ENCODE data around the gene POU5F1.
"Not testable (repeated sequence)": the region's sequence is repeated elsewhere in the genome, so short reads cannot be mapped to it uniquely, and the experiment has no call there.

The POU5F1 gene

DNA sequence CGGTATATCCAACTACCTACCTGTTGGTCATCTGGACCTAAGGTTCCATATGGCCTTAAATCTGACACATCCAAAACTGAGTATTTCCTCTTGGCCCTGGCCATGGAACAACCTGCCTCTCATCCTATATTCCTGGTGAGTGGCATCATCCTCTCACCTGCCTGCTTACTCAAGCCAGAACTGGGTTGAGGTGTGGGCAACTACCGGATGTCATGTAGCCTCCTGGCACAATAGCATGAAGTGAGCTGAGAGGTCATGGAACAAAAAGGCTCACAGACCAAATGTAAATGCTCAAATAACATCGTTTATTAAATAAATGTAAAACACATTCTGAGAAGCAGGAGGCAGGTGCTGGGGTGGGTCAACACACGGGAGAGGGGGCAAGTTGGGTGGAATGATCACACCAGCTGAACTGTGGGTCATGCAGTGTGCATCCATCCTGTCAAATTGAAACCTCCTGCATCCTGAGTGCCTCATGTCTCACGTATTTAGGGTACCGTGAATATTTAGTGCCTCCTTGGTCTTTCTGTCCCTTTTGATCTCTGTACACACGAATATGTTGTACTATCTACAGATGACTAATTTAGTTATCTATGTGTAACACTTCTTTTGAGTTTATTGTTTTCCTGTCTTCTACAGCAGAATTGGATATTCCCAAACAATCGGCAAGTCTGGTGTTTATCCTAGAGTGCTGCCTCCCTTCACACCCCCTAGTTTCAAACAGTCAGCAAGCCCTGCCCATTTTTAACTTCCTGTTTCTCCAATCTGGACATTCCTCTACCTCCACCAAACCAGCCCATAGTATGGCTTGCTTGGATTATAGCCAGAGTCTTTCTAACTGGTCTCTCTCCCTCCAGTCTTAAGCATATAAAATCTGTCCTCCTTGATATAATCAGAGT lies 7.9 kb upstream of the POU5F1 start:
- Mint-ChIP-seq H3K27ac (no peak overlapping the region), H3K27me3 (no peaks in the 10 kb centered on the region), H3K4me1 (peaks cover 19% of the 10 kb centered on the region), H3K4me3 (no peak overlapping the region), H3K9me3 (no peaks in the 10 kb centered on the region), H3K36me3 (no peaks in the 10 kb centered on the region)

DNA sequence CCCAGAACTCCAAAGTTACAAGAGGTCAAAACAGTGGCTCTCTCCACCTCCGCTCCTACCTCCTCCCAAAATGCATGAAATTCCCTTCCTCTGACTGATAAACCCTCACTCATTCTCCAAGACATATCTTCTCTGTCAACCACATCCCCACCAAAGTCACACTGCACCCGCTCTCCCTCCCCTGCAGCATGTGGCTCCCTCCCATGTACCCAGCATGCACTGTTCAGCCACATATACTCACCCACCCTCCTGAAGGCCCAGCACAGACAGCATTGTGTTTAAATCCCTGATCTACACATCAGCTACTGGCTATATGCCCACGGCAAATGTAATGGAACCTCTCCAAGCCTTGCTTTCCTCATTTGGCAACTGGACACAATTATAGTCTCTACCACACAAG lies 5.5 kb upstream of the POU5F1 start:
- Mint-ChIP-seq H3K9me3 (no peaks in the 10 kb centered on the region), H3K27ac (no peak overlapping the region), H3K4me3 (no peak overlapping the region), H3K4me1 (peaks cover 19% of the 10 kb centered on the region), H3K36me3 (no peaks in the 10 kb centered on the region), H3K27me3 (no peaks in the 10 kb centered on the region)

DNA sequence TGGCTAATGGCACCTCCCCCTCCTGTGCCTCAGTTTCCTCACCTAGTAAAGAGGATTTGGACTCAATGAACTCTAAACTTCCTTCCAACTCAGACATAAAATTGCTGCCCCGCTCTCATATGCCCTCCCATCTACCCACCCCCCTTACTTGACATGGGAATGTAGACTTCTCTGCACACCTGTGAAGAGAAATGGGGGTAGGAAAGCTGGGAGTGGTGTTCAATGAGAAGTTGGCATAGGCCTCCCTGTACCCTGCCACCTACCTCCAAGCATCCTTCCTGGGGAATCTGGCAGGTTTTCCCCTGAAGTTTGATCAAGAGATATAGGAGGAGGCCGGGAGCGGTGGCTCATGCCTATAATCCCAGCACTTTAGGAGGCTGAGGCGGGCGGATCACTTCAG lies 3.9 kb upstream of the POU5F1 start:
- H3K4me1 Mint-ChIP-seq = peaks cover 14% of the 10 kb centered on the region

DNA sequence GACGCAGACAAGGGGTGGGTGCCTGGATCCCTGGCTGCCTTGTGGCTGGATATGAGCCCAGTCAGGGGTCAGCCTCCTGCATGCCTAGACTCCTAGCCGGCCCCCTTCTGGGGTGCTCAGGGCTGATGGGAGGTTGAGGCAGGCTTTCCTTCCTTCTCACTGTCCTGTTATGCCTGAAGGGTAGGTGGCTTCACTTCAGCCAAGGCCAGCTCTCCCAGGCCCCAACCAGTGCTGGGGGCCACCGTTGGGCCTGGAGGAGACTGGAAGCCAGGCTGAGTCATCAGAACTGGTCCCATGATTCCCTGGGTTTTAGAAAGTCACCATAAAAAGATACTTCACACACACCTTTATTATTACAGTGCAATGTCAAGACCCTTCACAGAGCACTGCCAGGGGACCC lies 2.9 kb upstream of the POU5F1 start:
- Mint-ChIP-seq H3K27me3 (no peaks in the 10 kb centered on the region), H3K27ac (no peak overlapping the region), H3K4me3 (no peak overlapping the region)

More for the DNA sequence above, 3.9 kb upstream of the POU5F1 start:
- Mint-ChIP-seq H3K4me3 (no peak overlapping the region), H3K9me3 (no peaks in the 10 kb centered on the region), H3K27me3 (no peaks in the 10 kb centered on the region), H3K27ac (no peak overlapping the region), H3K36me3 (no peaks in the 10 kb centered on the region)

DNA sequence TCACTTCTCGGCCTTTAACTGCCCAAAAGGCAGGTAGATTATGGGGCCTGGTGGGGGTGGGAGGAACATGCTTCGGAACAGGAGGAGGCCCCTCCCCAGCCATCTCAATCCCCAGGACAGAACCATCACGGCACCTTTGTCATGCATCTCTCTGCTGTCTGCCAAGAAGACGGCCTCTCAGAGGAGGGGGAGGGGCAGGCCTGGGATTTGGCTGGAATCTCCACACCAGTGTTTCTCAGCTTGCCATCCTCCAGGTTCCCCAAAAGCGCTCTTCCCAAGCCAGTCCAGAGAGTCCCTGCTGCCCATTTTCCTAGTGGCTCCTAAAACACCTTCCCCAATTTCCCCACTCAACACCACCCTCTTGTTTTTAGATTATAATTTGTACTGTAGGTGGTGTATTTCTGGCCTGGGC lies 2.5 kb upstream of the POU5F1 start:
- H3K27me3 Mint-ChIP-seq = no peaks in the 10 kb centered on the region
- no peaks in the 10 kb centered on the region for H3K9me3 Mint-ChIP-seq
- H3K27ac Mint-ChIP-seq = no peak overlapping the region
- H3K4me3 Mint-ChIP-seq = no peak overlapping the region
- H3K4me1 Mint-ChIP-seq = peaks cover 5% of the 10 kb centered on the region
- no peaks in the 10 kb centered on the region for H3K36me3 Mint-ChIP-seq

More for the DNA sequence above, 2.9 kb upstream of the POU5F1 start:
- Mint-ChIP-seq H3K4me1 (peaks cover 5% of the 10 kb centered on the region), H3K9me3 (no peaks in the 10 kb centered on the region), H3K36me3 (no peaks in the 10 kb centered on the region)

DNA sequence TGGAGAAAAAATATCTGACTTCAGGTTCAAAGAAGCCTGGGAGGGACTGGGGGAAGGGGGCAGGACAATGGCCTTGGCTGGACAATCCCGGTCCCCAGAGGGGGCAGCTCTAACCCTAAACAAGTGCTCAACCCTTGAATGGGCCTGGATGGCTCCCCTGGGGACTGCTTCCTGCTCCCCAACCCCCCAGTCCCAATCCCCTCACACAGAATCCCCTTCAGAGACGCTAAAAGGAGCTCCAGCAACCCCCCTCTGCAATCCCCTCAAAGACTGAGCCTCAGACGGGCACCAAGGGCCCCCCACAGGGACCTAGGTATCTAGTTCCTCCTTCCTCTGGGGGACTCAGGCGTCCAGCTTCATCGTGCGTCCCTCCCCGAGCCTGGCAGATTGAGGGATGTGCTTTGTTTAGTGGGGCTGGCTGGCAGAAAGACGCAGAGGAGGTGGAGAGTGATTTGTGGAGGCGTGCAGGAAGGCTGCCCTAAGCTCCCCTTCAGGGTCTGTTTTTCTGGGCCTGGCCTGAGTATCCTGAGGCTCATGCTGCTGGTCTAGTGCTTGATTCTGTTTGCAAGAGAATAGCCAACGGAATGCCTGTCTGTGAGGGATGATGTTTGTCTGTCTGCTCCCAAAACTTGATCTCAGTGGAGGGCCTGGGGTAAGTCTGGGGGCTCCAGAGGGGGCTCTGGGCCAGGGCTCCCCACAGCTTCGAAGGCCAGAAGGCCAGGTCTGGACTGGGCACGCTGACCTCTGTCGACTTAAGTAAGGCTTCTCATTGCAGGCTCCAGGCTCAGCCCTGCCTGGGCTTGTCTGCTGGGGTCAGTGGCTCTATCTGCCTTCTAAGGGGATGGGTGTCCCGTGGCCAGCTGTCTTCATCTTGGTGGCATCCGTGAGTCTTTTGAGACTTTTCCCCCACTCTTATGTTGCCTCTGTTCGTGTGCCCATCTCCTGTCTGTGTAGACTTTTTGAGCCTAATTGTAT lies 1.7 kb upstream of the POU5F1 start:
- Mint-ChIP-seq H3K27ac (no peak overlapping the region), H3K4me3 (no peak overlapping the region), H3K27me3 (no peaks in the 10 kb centered on the region), H3K4me1 (peaks cover 5% of the 10 kb centered on the region), H3K9me3 (no peaks in the 10 kb centered on the region), H3K36me3 (no peaks in the 10 kb centered on the region)

DNA sequence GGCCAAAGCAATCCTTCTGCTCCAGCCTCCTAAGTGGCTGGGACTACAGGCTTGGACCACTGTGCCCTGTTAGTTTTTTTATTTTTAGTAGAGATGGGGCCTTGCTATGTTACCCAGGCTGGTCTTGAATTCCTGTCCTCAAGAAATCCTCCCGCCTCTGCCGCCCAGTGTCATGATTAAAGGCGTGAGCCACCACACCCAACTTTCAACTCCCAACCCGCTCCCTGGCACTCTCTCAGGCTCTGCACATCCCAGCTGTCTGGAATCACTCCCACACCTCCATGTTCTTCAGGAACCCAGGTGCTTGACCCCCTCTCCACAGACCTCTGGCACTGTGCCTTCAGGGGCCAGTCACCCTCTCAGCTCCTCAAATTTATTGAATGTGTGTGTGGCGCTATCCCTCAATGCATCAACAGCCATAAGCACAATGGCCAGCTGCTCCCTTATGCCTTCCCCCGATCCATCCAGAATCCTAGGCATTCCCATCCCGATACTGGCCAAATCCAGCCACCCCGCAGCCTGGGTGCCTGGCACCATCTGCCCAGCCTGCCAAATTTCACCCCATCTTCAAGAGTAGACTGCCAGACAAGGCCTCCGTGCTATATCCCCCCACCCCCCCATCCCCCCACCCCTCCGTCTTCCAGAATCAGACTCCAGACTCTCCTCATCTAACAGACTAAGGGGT lies 647 bp upstream of the POU5F1 start:
- Mint-ChIP-seq H3K4me3 (no peak overlapping the region), H3K36me3 (no peaks in the 10 kb centered on the region), H3K27me3 (no peaks in the 10 kb centered on the region), H3K27ac (no peak overlapping the region), H3K4me1 (peaks cover 4% of the 10 kb centered on the region), H3K9me3 (no peaks in the 10 kb centered on the region)

DNA sequence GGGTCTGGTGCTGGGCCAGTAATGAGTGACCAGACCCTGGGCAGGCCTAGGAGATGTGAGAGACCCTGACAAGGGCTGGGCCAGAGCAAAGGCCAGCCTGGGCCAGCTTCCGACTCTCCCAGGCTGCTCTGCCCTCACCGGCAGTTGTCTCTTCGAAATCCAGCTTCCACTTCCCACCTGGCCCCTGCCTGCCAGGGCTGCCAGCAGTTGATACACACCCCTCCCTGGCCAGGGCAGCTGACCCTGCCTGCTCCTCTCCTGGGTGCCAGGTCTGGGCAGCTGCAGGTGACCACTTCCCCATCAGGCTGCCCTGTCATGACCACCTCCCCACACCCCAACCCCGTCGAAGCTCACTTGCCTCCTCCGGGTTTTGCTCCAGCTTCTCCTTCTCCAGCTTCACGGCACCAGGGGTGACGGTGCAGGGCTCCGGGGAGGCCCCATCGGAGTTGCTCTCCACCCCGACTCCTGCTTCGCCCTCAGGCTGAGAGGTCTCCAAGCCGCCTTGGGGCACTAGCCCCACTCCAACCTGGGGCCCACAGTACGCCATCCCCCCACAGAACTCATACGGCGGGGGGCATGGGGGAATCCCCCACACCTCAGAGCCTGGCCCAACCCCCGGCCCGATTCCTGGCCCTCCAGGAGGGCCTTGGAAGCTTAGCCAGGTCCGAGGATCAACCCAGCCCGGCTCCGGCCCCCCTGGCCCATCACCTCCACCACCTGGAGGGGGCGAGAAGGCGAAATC lies 453 bp downstream of the POU5F1 start:
- H3K4me3 Mint-ChIP-seq, H3K27me3 Mint-ChIP-seq, H3K27ac Mint-ChIP-seq, H3K36me3 Mint-ChIP-seq, H3K9me3 Mint-ChIP-seq, H3K4me1 Mint-ChIP-seq: not testable (repeated sequence)

DNA sequence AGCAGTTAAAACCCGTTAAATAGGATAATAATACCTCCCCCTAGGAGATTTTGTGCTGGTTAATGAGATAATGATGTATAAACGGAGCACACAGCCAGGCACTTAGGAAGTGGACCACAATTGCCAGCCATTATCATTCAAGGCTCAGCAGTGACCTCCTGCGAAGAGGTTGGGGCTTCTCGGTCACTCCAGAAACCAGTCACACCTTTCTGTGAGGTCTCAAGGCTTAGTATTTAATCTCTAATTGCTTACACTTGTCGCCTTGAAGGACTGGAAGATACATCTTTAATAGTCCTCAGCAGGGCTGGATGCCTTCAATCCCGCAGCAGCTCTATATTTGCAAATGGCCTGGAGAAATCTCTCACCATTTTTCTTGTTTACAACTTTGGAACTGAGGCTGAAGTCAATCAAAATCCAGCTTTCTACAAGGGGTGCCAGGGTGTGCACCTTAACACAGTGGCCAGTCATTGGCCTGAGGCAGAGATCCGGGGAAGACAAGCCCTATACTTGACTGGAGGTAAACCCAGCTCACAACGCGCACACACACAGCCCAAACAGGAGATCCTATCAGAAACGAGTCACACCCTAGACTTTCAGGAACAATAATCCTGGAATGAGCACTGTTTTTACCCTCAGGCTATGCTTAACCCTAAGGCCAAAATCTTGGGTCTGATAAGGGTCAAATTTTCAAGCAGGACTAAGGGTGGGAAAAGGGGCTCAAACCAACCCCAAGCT lies 1.2 kb downstream of the POU5F1 start:
- Mint-ChIP-seq H3K27ac (no peak overlapping the region), H3K4me1 (no peaks in the 10 kb centered on the region), H3K27me3 (no peaks in the 10 kb centered on the region), H3K36me3 (no peaks in the 10 kb centered on the region), H3K4me3 (no peak overlapping the region), H3K9me3 (no peaks in the 10 kb centered on the region)

DNA sequence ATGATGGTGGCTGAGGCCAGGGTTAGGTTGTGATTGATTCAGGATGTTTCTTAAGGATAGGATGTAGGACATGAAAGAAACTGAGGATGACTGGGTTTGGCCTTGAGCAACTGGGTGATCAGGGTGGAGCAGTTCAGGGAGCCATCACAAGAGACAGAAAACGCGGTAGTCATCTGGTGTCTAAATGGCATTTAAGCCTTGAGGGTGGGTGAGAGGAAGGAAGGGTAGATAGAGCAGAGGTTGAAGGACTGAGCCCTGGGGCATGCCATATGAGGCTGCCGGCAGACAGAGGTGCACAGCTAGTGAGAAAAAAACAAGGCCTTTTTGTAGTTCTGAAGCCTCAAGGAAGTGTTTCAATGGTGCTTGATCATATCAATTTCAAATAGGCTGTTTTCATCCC lies 1.9 kb downstream of the POU5F1 start:
- H3K4me1 Mint-ChIP-seq = no peaks in the 10 kb centered on the region
- no peak overlapping the region for H3K27ac Mint-ChIP-seq
- H3K4me3 Mint-ChIP-seq = no peak overlapping the region
- H3K9me3 Mint-ChIP-seq = no peaks in the 10 kb centered on the region
- no peaks in the 10 kb centered on the region for H3K27me3 Mint-ChIP-seq
- no peaks in the 10 kb centered on the region for H3K36me3 Mint-ChIP-seq

DNA sequence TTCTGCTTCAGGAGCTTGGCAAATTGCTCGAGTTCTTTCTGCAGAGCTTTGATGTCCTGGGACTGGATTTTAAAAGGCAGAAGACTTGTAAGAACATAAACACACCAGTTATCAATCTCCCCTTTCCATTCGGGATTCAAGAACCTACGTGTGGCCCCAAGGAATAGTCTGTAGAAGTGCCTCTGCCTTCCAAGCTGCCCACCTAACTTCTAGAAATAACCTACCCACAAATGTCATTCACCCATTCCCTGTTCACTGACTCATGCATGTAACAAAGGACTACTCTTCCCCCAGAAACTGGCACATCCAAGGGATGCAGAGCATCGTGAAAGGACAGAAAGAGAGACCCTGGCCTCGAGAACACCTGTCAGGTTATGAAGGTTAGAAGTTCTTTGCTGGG lies 4.5 kb downstream of the POU5F1 start:
- H3K4me1 Mint-ChIP-seq = no peaks in the 10 kb centered on the region
- H3K4me3 Mint-ChIP-seq = no peak overlapping the region
- H3K27ac Mint-ChIP-seq = no peak overlapping the region
- H3K27me3 Mint-ChIP-seq = no peaks in the 10 kb centered on the region
- H3K36me3 Mint-ChIP-seq = no peaks in the 10 kb centered on the region
- no peaks in the 10 kb centered on the region for H3K9me3 Mint-ChIP-seq

DNA sequence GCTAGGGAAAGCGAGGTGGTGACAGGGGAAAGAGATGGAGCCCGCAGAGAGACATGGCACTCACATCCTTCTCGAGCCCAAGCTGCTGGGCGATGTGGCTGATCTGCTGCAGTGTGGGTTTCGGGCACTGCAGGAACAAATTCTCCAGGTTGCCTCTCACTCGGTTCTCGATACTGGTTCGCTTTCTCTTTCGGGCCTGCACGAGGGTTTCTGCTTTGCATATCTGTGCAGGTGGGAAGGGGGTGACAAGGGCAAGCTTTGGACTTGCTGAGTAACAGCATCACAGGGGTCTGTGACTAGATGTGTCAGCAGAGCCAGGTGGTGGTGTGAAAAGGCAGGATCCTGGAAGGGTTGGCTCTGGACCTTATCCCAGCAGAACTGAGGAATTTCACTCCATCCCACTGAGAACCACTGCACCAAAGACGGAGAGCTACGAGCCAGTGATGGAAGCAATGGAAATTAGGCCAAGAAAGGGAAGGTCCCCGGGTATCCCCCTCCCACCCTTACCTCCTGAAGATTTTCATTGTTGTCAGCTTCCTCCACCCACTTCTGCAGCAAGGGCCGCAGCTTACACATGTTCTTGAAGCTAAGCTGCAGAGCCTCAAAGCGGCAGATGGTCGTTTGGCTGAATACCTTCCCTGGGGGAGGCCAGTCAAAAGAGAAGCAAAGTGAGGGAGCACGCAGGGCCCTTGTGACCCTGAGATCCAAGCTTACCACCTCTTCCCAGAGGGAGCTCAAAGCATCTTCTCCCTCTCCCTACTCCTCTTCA lies 5.2 kb downstream of the POU5F1 start:
- H3K27me3 Mint-ChIP-seq, H3K36me3 Mint-ChIP-seq, H3K9me3 Mint-ChIP-seq, H3K4me3 Mint-ChIP-seq, H3K4me1 Mint-ChIP-seq, H3K27ac Mint-ChIP-seq: not testable (repeated sequence)

DNA sequence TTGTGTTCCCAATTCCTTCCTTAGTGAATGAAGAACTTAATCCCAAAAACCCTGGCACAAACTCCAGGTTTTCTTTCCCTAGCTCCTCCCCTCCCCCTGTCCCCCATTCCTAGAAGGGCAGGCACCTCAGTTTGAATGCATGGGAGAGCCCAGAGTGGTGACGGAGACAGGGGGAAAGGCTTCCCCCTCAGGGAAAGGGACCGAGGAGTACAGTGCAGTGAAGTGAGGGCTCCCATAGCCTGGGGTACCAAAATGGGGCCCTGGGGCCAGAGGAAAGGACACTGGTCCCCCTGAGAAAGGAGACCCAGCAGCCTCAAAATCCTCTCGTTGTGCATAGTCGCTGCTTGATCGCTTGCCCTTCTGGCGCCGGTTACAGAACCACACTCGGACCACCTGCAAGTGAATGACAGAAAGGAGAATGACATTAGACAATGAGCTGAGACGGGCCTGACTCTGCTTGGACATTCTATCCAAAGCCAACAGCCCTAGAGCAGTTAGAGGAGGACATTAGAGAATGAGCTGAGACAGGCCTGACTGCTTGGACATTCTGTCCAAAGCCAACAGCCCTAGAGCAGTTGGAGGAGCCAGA lies 5.9 kb downstream of the POU5F1 start:
- not testable (repeated sequence) for H3K27ac Mint-ChIP-seq, H3K27me3 Mint-ChIP-seq, H3K4me3 Mint-ChIP-seq, H3K9me3 Mint-ChIP-seq, H3K36me3 Mint-ChIP-seq, H3K4me1 Mint-ChIP-seq

DNA sequence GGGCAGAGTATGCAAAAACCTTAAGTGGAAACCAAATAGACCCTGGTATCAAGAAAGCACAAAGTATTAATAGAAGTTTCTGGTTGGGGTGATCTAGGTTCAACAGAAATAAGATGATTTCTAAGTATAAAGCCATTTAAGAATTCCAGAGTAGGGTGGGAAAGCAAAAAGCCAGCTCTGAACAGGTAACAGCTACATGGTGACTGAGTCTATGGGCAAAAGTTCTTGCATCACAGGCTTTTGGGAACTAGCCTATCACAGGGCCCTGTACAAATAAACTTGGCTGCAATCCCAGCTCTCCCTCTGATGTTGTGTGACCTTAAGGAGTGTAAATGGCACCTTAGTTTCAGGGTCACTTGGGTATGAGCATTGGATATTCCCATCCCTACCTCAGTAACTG lies 6.6 kb downstream of the POU5F1 start:
- Mint-ChIP-seq H3K9me3 (no peaks in the 10 kb centered on the region), H3K27ac (no peak overlapping the region), H3K4me1 (peaks cover 8% of the 10 kb centered on the region), H3K27me3 (no peaks in the 10 kb centered on the region), H3K4me3 (no peak overlapping the region), H3K36me3 (no peaks in the 10 kb centered on the region)
